Prostate gland (tissue), 2 donors: ENCODE measurements around the gene TUBA1B. TPM values are rescaled to one million over a fixed set of nuclear protein-coding genes. Genes with fewer than 3 reads are reported as not detected.

Experiments
- DNase-seq: peaks from one replicate; pipeline ENCODE4 v3.0.0-alpha.2; 2019; ENCODE audit warnings: low spot score
- H3K27ac ChIP-seq, 2 donors: fragments of 200-600 bp; sonication (generic); 2 replicates each; pipeline ENCODE4 v1.5.1; 2017 to 2019
- H3K27me3 ChIP-seq: fragments of 200-600 bp; sonication (generic); replicated peaks from 2 replicates; pipeline ENCODE4 v1.5.1; 2019; ENCODE audit not compliant: insufficient read depth
- H3K36me3 ChIP-seq, 2 donors: fragments of 200-600 bp; sonication (generic); 1 replicate in 1 of 2; 2 replicates in 1 of 2; pipeline versions ENCODE4 v1.5.1 to v1.8.1; 2017 to 2019
- H3K4me1 ChIP-seq: fragments of 200-600 bp; sonication (generic); replicated peaks from 2 replicates; pipeline ENCODE4 v1.5.1; 2019
- H3K4me3 ChIP-seq, 2 donors: fragments of 200-600 bp; sonication (generic); 2 replicates each; pipeline ENCODE4 v1.5.1; 2017 to 2019
- H3K9me3 ChIP-seq: fragments of 200-600 bp; sonication (generic); 2 replicates; pipeline ENCODE4 v1.5.1; 2017
- CTCF ChIP-seq, 4 experiments: fragments of 200-600 bp in 2 of 4; fragments of 450-650 bp in 2 of 4; sonication (generic) in 2 of 4; IDR thresholded peaks; 1 replicate in 3 of 4; 2 replicates in 1 of 4; pipeline ENCODE4 v1.5.1; 2016 to 2019; ENCODE audit warnings: antibody characterized with exemption in 4 of 4, mild to moderate bottlenecking in 2 of 4, moderate library complexity in 2 of 4
- POLR2A ChIP-seq: fragments of 450-650 bp; IDR thresholded peaks from one replicate; pipeline ENCODE4 v1.6.1; 2016; ENCODE audit warnings: antibody characterized with exemption, mild to moderate bottlenecking
- POLR2AphosphoS5 ChIP-seq: sonication (generic); formaldehyde crosslinking; IDR thresholded peaks from one replicate; pipeline ENCODE4 v1.6.1; 2017; ENCODE audit warnings: antibody characterized with exemption
- WGBS: methylation state at CpG from one replicate; pipeline ENCODE4 v1.1.5; 2018; 5-methylcytosine and 5-hydroxymethylcytosine counted together
- intact Hi-C: fragments of 100-400 bp; cut with DNase I; formaldehyde crosslinking; loops from one replicate; pipeline ENCODE4 v1.14.2; 2022
- total RNA-seq, 2 donors: library from RNA; depleted of rRNA; stranded (reverse); fragments of >200 nt; gene quantifications; one replicate each; pipeline ENCODE4 v1.1.0, GENCODE V29; 2016

Gene TUBA1B
- total RNA-seq, 2 donors from 2014 or later: 292 to 922 TPM

GRCh38 chr12:49098703-49099102 is 32.5 kb downstream of the TUBA1B start:
- Histone ChIP-seq H3K4me3 (no peak overlapping the region), H3K27ac (no peak overlapping the region), H3K36me3 (peaks cover 8 to 27% of the 10 kb centered on the region in 2 donors), H3K27me3 (no peaks in the 10 kb centered on the region), H3K4me1 (no peaks in the 10 kb centered on the region), H3K9me3 (no peaks in the 10 kb centered on the region)
- intact Hi-C loops: no loop called here
- DNase-seq: no peak
- TF ChIP-seq POLR2AphosphoS5 (no peak), POLR2A (no peak), CTCF (IDR thresholded peaks at IDR 0.05) (no peak)
- 83% methylated on average over 2 of the region's 2 CpGs for WGBS

- 61% methylated on average over 4 of the region's 4 CpGs for WGBS
- TF ChIP-seq CTCF (IDR thresholded peaks at IDR 0.05) (peak in 3 of 4 experiments; percentile 49 to 62 (median 53)), POLR2AphosphoS5 (no peak)
- Histone ChIP-seq H3K4me1 (no peaks in the 10 kb centered on the region), H3K27me3 (no peaks in the 10 kb centered on the region), H3K9me3 (no peaks in the 10 kb centered on the region), H3K4me3 (no peak overlapping the region), H3K36me3 (peaks cover 6 to 23% of the 10 kb centered on the region in 2 donors), H3K27ac (no peak overlapping the region)
- no peak for DNase-seq
- intact Hi-C loops: no loop called here
Observed at GRCh38 chr12:49098035-49098451, 33.2 kb downstream of the TUBA1B start.

- Histone ChIP-seq H3K4me1 (no peaks in the 10 kb centered on the region), H3K36me3 (peaks cover 6 to 18% of the 10 kb centered on the region in 2 donors), H3K9me3 (no peaks in the 10 kb centered on the region), H3K27me3 (peaks cover 6% of the 10 kb centered on the region), H3K27ac (no peak overlapping the region), H3K4me3 (no peak overlapping the region)
- no peak for DNase-seq
- TF ChIP-seq CTCF (IDR thresholded peaks at IDR 0.05): no peak
- no peak for TF ChIP-seq POLR2AphosphoS5
- TF ChIP-seq POLR2A: no peak
- WGBS: 93% methylated on average over 3 of the region's 3 CpGs
- intact Hi-C loops: no loop called here
Observed at GRCh38 chr12:49097381-49097780, 33.8 kb downstream of the TUBA1B start.

GRCh38 chr12:49094975-49095365 is 36.2 kb downstream of the TUBA1B start:
- no peak overlapping the region for H3K4me3 ChIP-seq
- no peak for TF ChIP-seq POLR2A
- TF ChIP-seq POLR2AphosphoS5: no peak
- TF ChIP-seq CTCF (IDR thresholded peaks at IDR 0.05): no peak
- H3K27ac ChIP-seq: no peak overlapping the region
- WGBS: 55% methylated on average over 2 of the region's 2 CpGs
- H3K27me3 ChIP-seq: peaks cover 21% of the 10 kb centered on the region
- DNase-seq: no peak
- no peaks in the 10 kb centered on the region for H3K36me3 ChIP-seq
- H3K4me1 ChIP-seq: peaks cover 2% of the 10 kb centered on the region
- intact Hi-C loops: no loop called here
- no peaks in the 10 kb centered on the region for H3K9me3 ChIP-seq

GRCh38 chr12:49094160-49094974 is 36.8 kb downstream of the TUBA1B start, which contains the start of gene DHH:
Gene DHH, minus strand, starts transcription at chr12:49094801. Its CDS starts 289 bp downstream, at chr12:49094512.
- no peaks in the 10 kb centered on the region for H3K9me3 ChIP-seq
- H3K36me3 ChIP-seq: no peaks in the 10 kb centered on the region
- no peak within 1 kb of the TSS for H3K4me3 ChIP-seq
- H3K27ac ChIP-seq: no peak within 1 kb of the TSS
- intact Hi-C loops: no loop called here
- WGBS: 1% methylated on average over 42 of the region's 49 CpGs
- peaks cover 5% of the 10 kb centered on the region for H3K4me1 ChIP-seq
- DNase-seq: no peak
- peaks cover 22% of the 10 kb centered on the region for H3K27me3 ChIP-seq
- no peak for TF ChIP-seq POLR2AphosphoS5
- no peak for TF ChIP-seq CTCF (IDR thresholded peaks at IDR 0.05)
- TF ChIP-seq POLR2A: no peak
